HCT116 (cell line): ENCODE measurements around the gene ALAS1. TPM values are rescaled to one million over a fixed set of nuclear protein-coding genes. Genes with fewer than 3 reads are reported as not detected.

ENCODE experiments used
- ATAC-seq: fragments of 200-7000 bp; cut with Tn5 transposase; 2 replicates; pipeline ENCODE4 v1.9.1; 2020; ENCODE audit warnings: mild to moderate bottlenecking, moderate library complexity
- BruUV-seq: library from RNA; stranded (reverse); fragments of 400-500 nt; replicated peaks from 2 replicates; lab custom pipeline; 2021; lab: Mats Ljungman, UMichigan
- CTCF ChIA-PET: fragments of 300-600 bp; sonication (Branson Sonifier 250); formaldehyde crosslinking; loops from one replicate; lab custom pipeline; 2021; ENCODE audit warnings: antibody characterized with exemption; lab: Charles Lee
- POLR2A ChIA-PET: fragments of 300-600, 350-600 bp; sonication (Branson Sonifier 250); formaldehyde crosslinking; loops from one replicate; lab custom pipeline; 2021; ENCODE audit warnings: antibody characterized with exemption; lab: Charles Lee
- RAD21 ChIA-PET, 2 experiments: fragments of 300-600 bp; sonication (Branson Sonifier 250); formaldehyde crosslinking; loops; one replicate each; lab custom pipeline; 2023; ENCODE audit warnings: low total read pairs in 2 of 2; ENCODE audit not compliant: uncharacterized antibody in 2 of 2, unreplicated experiment in 2 of 2, low non-redundant PET in 1 of 2; lab: Charles Lee
- DNase-seq: peaks from one replicate; pipeline ENCODE4 v3.0.0-alpha.2; 2010; ENCODE audit warnings: low read depth, low spot score
- H2AFZ ChIP-seq: fragments of 200-600 bp; shearing (Covaris generic), sonication (generic); 2 replicates; pipeline ENCODE4 v1.6.1; 2017; ENCODE audit warnings: low read depth, mixed run types, mixed read lengths, antibody characterized with exemption, low read length; ENCODE audit not compliant: poor library complexity, severe bottlenecking
- H3K27ac ChIP-seq: 2 replicates; pipeline ENCODE4 v1.5.1; 2012; ENCODE audit warnings: low read depth, low read length
- H3K27me3 ChIP-seq: fragments of 200-600 bp; sonication (generic); 2 replicates; pipeline ENCODE4 v1.6.1; 2016; ENCODE audit warnings: mixed run types, low read length, mixed read lengths; ENCODE audit not compliant: insufficient read depth
- H3K36me3 ChIP-seq, 2 experiments: fragments of 200-500 bp in 1 of 2; fragments of 200-600 bp in 1 of 2; sonication (Bioruptor generic) in 1 of 2; sonication (generic) in 1 of 2; 2 replicates each; pipeline versions ENCODE4 v1.5.1 to v1.6.1; 2014 to 2016; ENCODE audit warnings: low read length in 2 of 2, inconsistent platforms in 1 of 2, mixed read lengths in 1 of 2, mixed run types in 1 of 2; ENCODE audit not compliant: insufficient read depth in 2 of 2, control insufficient read depth in 1 of 2
- H3K4me1 ChIP-seq, 2 experiments: fragments of 200-600 bp in 1 of 2; sonication (generic) in 1 of 2; 2 replicates each; pipeline versions ENCODE4 v1.5.1 to v1.6.1; 2012 to 2017; ENCODE audit warnings: low read length in 2 of 2, inconsistent platforms in 1 of 2, mild to moderate bottlenecking in 1 of 2, mixed read lengths in 1 of 2, mixed run types in 1 of 2, moderate library complexity in 1 of 2; ENCODE audit not compliant: insufficient read depth in 2 of 2, control insufficient read depth in 1 of 2
- H3K4me2 ChIP-seq: fragments of 200-600 bp; sonication (generic); 2 replicates; pipeline ENCODE4 v1.6.1; 2017; ENCODE audit warnings: mixed run types, low read length, mixed read lengths
- H3K4me3 ChIP-seq, 2 experiments: fragments of 200-600 bp in 1 of 2; sonication (generic) in 1 of 2; replicated peaks in 1 of 2; 2 replicates each; pipeline ENCODE4 v1.5.1; 2011 to 2016; ENCODE audit warnings: low read length in 2 of 2, control low read depth in 1 of 2, low read depth in 1 of 2, mild to moderate bottlenecking in 1 of 2, mixed read lengths in 1 of 2, mixed run types in 1 of 2
- H3K79me2 ChIP-seq: fragments of 200-600 bp; sonication (generic); 2 replicates; pipeline ENCODE4 v1.6.1; 2017; ENCODE audit warnings: mild to moderate bottlenecking, mixed run types, low read length, moderate library complexity, mixed read lengths; ENCODE audit not compliant: insufficient read depth
- H3K9ac ChIP-seq: fragments of 200-600 bp; sonication (generic); 2 replicates; pipeline ENCODE4 v1.6.1; 2016; ENCODE audit warnings: low read length, mixed read lengths
- H3K9me2 ChIP-seq: fragments of 200-600 bp; sonication (generic), shearing (Covaris generic); 2 replicates; pipeline ENCODE4 v1.6.1; 2017; ENCODE audit warnings: mixed run types, mild to moderate bottlenecking, moderate library complexity; ENCODE audit not compliant: insufficient read depth
- H3K9me3 ChIP-seq, 2 experiments: fragments of 200-500 bp in 1 of 2; fragments of 200-600 bp in 1 of 2; sonication (Bioruptor generic) in 1 of 2; sonication (generic) in 1 of 2; 2 replicates each; pipeline ENCODE4 v1.6.1; 2014 to 2017; ENCODE audit warnings: low read length in 2 of 2, mixed read lengths in 2 of 2, inconsistent platforms in 1 of 2, low read depth in 1 of 2, mild to moderate bottlenecking in 1 of 2, mixed run types in 1 of 2, moderate library complexity in 1 of 2; ENCODE audit not compliant: control insufficient read depth in 1 of 2, insufficient read depth in 1 of 2
- H4K20me1 ChIP-seq: fragments of 200-600 bp; sonication (generic), shearing (Covaris generic); 2 replicates; pipeline ENCODE4 v1.6.1; 2017; ENCODE audit warnings: mixed run types, mild to moderate bottlenecking, moderate library complexity; ENCODE audit not compliant: insufficient read depth
- EZH2 ChIP-seq: fragments of 200-600 bp; sonication (generic); IDR thresholded peaks from 2 replicates; pipeline ENCODE4 v1.6.1; 2017; ENCODE audit warnings: antibody characterized with exemption, mixed run types
- EZH2phosphoT487 ChIP-seq: fragments of 200-600 bp; IDR thresholded peaks from 2 replicates; pipeline ENCODE4 v1.6.1; 2018; ENCODE audit warnings: antibody characterized with exemption, borderline replicate concordance
- REST ChIP-seq: IDR thresholded peaks from 2 replicates; pipeline ENCODE4 v1.6.1; 2012; ENCODE audit warnings: low read depth
- SP1 ChIP-seq: IDR thresholded peaks from 2 replicates; pipeline ENCODE4 v1.6.1; 2012; ENCODE audit warnings: low read depth
- SRF ChIP-seq: IDR thresholded peaks from 2 replicates; pipeline ENCODE4 v1.6.1; 2012; ENCODE audit warnings: low read depth
- ZNF274 ChIP-seq: fragments of 200-500 bp; sonication (Bioruptor generic); IDR thresholded peaks from 2 replicates; pipeline ENCODE4 v1.6.1; 2014; ENCODE audit warnings: mild to moderate bottlenecking, low read depth, low read length, inconsistent platforms
- intact Hi-C: fragments of 100-400 bp; cut with micrococcal nuclease; formaldehyde crosslinking; loops from 2 replicates; pipeline ENCODE4 v1.10.0; 2022
- total RNA-seq: library from RNA; stranded (reverse); gene quantifications from one replicate; pipeline ENCODE4 v1.2.1, GENCODE V29; 2021; ENCODE audit not compliant: unreplicated experiment
- TF ChIP-seq, protein P1 (sequence below): IDR thresholded peaks from 2 replicates; pipeline ENCODE4 v1.6.1; 2012
- TF ChIP-seq, protein P2 (sequence below), 3 experiments: fragments of 200-600 bp in 1 of 3; sonication (generic) in 1 of 3; IDR thresholded peaks in 2 of 3; conservative IDR thresholded peaks in 1 of 3; 2 replicates each; pipeline ENCODE4 v1.5.1; 2012 to 2017; ENCODE audit warnings: low read depth in 2 of 3, low read length in 2 of 3, antibody characterized with exemption in 1 of 3, borderline replicate concordance in 1 of 3, control low read depth in 1 of 3, mild to moderate bottlenecking in 1 of 3, mixed read lengths in 1 of 3, mixed run types in 1 of 3, moderate library complexity in 1 of 3; ENCODE audit not compliant: insufficient read depth in 1 of 3

The ALAS1 gene
- total RNA-seq, 1 experiment from 2014 or later = 74.0 TPM

- Histone ChIP-seq H3K27ac (no peak overlapping the region), H3K4me3 (no peak overlapping the region), H3K4me1 (no peaks in the 10 kb centered on the region), H3K9me3 (no peaks in the 10 kb centered on the region), H2AFZ (no peak overlapping the region), H3K9ac (no peak overlapping the region)
- peak; percentile 33; the same call in 1 of the 2 replicates for ATAC-seq
- intact Hi-C loops = no loop called here
- CTCF ChIA-PET = interaction anchor here (1.6 kb wide), 1 partner anchor 10 kb away, joined by 5 read pairs; no protein-coding TSS in a partner anchor
- DNase-seq = no peak
- TF ChIP-seq ZNF274 = no peak
- TF ChIP-seq, all 23 proteins: peak for 0
- Histone ChIP-seq H4K20me1 (no peaks in the 10 kb centered on the region), H3K36me3 (peaks cover 17% of the 10 kb centered on the region in 2 experiments; a peak in 3 of 4 replicates), H3K9me2 (no peaks in the 10 kb centered on the region), H3K27me3 (no peaks in the 10 kb centered on the region), H3K4me2 (no peak overlapping the region), H3K79me2 (no peaks in the 10 kb centered on the region)
- ChIA-PET POLR2A (interaction anchor here (0.9 kb wide), 1 partner anchor 11 kb away, joined by 4 read pairs; no protein-coding TSS in a partner anchor), RAD21 (interaction anchor here in 1 of 2 experiments (0.9 kb wide), 1 partner anchor 220 kb away, joined by 3 read pairs; no protein-coding TSS in a partner anchor)
- no TSS peak for BruUV-seq
Measured at GRCh38 chr3:52226229-52226817, 28.4 kb downstream of the ALAS1 start.

DNA sequence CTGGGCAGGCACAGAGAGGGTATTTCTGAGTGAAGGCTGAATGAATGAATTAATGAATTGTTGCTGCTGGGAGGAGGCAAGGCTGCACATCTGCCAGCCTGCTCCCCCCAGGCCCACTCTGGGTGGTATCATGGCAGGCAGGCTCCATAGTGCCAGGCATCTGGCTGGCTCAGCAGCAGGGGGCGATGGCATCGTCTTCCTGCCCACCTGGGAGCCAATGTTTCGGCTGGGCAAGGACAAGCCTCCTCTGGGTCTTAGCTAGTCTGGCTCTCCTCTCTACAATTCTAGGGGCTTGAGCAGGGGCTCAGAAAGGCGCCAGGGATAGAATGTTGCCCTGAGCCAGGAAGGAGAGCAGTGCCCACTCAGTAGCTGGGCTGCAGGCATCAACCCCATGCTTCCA lies 29.2 kb downstream of the ALAS1 start:
- Histone ChIP-seq H3K4me3 (no peak overlapping the region), H4K20me1 (no peaks in the 10 kb centered on the region), H3K79me2 (no peaks in the 10 kb centered on the region), H3K27ac (no peak overlapping the region), H3K4me1 (no peaks in the 10 kb centered on the region), H2AFZ (no peak overlapping the region), H3K9ac (no peak overlapping the region), H3K4me2 (no peak overlapping the region), H3K9me2 (no peaks in the 10 kb centered on the region)
- intact Hi-C loops = no loop called here
- CTCF ChIA-PET = interaction anchor here (0.8 to 1.6 kb wide), 2 partner anchors 10 to 52 kb away, joined by 3 to 5 read pairs; partner anchors contain the start of gene WDR82
- ATAC-seq (0 out of 2 replicates have a peak, but pooled peaks have one; percentile 22), DNase-seq (no peak)
- BruUV-seq = no TSS peak
- POLR2A ChIA-PET = interaction anchor here (0.9 kb wide), 1 partner anchor 10 kb away, joined by 4 read pairs; no protein-coding TSS in a partner anchor
- RAD21 ChIA-PET = no interaction called here
- TF ChIP-seq, protein P1, sequence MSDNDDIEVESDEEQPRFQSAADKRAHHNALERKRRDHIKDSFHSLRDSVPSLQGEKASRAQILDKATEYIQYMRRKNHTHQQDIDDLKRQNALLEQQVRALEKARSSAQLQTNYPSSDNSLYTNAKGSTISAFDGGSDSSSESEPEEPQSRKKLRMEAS = no peak
- TF ChIP-seq, protein P2, sequence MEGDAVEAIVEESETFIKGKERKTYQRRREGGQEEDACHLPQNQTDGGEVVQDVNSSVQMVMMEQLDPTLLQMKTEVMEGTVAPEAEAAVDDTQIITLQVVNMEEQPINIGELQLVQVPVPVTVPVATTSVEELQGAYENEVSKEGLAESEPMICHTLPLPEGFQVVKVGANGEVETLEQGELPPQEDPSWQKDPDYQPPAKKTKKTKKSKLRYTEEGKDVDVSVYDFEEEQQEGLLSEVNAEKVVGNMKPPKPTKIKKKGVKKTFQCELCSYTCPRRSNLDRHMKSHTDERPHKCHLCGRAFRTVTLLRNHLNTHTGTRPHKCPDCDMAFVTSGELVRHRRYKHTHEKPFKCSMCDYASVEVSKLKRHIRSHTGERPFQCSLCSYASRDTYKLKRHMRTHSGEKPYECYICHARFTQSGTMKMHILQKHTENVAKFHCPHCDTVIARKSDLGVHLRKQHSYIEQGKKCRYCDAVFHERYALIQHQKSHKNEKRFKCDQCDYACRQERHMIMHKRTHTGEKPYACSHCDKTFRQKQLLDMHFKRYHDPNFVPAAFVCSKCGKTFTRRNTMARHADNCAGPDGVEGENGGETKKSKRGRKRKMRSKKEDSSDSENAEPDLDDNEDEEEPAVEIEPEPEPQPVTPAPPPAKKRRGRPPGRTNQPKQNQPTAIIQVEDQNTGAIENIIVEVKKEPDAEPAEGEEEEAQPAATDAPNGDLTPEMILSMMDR (IDR thresholded peaks at IDR 0.05 in 2 of 3, conservative IDR thresholded peaks at IDR 0.05 in 1 of 3; ENCODE audit: borderline replicate concordance in 1 of 3, insufficient read depth in 1 of 3, low read depth in 2 of 3, low read length in 2 of 3) = peak in 2 of 3 experiments; percentile 30 to 38; a peak in 3 of 6 replicates
- TF ChIP-seq SRF (no peak), ZNF274 (no peak), SP1 (no peak), EZH2phosphoT487 (no peak), EZH2 (no peak), REST (no peak)
- TF ChIP-seq, all 23 proteins: peak for 1
- no peaks in the 10 kb centered on the region for H3K9me3 ChIP-seq
- H3K27me3 ChIP-seq = no peaks in the 10 kb centered on the region
- H3K36me3 ChIP-seq = peaks cover 17% of the 10 kb centered on the region in 2 experiments; a peak in 3 of 4 replicates
